B cell (primary cell): Measurements from ENCODE around the gene ZNF22. TPM values are rescaled to one million over a fixed set of nuclear protein-coding genes. Genes with fewer than 3 reads are reported as not detected.

ENCODE experiments used
- ATAC-seq: fragments of 200-7000 bp; cut with Tn5 transposase; one replicate; pipeline ENCODE4 v1.10.0; 2021; ENCODE audit warnings: low read depth, mild to moderate bottlenecking, moderate number of reproducible peaks, moderate library complexity
- CTCF ChIA-PET: fragments of 350-600 bp; sonication (Branson Sonifier 250); formaldehyde crosslinking; loops from one replicate; lab custom pipeline; 2021; ENCODE audit warnings: antibody characterized with exemption, inconsistent platforms; lab: Charles Lee
- POLR2A ChIA-PET: fragments of 350-600 bp; sonication (Branson Sonifier 250); formaldehyde crosslinking; loops from one replicate; lab custom pipeline; 2021; ENCODE audit warnings: antibody characterized with exemption; lab: Charles Lee
- DNase-seq: peaks from one replicate; pipeline ENCODE4 v3.0.0; 2013
- H2AFZ ChIP-seq: 2 replicates; pipeline ENCODE4 v1.6.1; 2012; ENCODE audit warnings: mild to moderate bottlenecking, low read depth, low read length; ENCODE audit not compliant: insufficient read depth, poor library complexity, severe bottlenecking
- H3K27ac ChIP-seq, 2 donors: 1 replicate in 1 of 2; 2 replicates in 1 of 2; pipeline ENCODE4 v1.5.1; 2012 to 2013; ENCODE audit warnings: low read length in 2 of 2, mild to moderate bottlenecking in 2 of 2, moderate library complexity in 1 of 2
- H3K27me3 ChIP-seq, 4 experiments: fragments of 200-600 bp in 1 of 4; sonication (generic) in 1 of 4; replicated peaks in 1 of 4; 1 replicate in 2 of 4; 2 replicates in 2 of 4; pipeline versions ENCODE4 v1.6.1 to v1.7.0; 2013 to 2016; ENCODE audit warnings: low read length in 3 of 4, mild to moderate bottlenecking in 2 of 4, mixed read lengths in 1 of 4, moderate library complexity in 1 of 4; ENCODE audit not compliant: insufficient read depth in 4 of 4, control insufficient read depth in 3 of 4; ENCODE audit errors: control extremely low read depth in 1 of 4
- H3K36me3 ChIP-seq, 2 experiments: replicated peaks in 1 of 2; 1 replicate in 1 of 2; 2 replicates in 1 of 2; pipeline versions ENCODE4 v1.6.1 to v1.7.1; 2013; ENCODE audit warnings: low read length in 1 of 2; ENCODE audit not compliant: insufficient read depth in 2 of 2, control insufficient read depth in 1 of 2; ENCODE audit errors: control extremely low read depth in 1 of 2, extremely low read depth in 1 of 2
- H3K4me1 ChIP-seq, 2 donors: fragments of 200-600 bp in 1 of 2; sonication (generic) in 1 of 2; 1 replicate in 1 of 2; 2 replicates in 1 of 2; pipeline versions ENCODE4 v1.5.1 to v1.6.1; 2013 to 2017; ENCODE audit warnings: low read length in 2 of 2; ENCODE audit not compliant: control insufficient read depth in 2 of 2, insufficient read depth in 2 of 2
- H3K4me2 ChIP-seq: replicated peaks from 2 replicates; pipeline ENCODE3; 2012; ENCODE audit warnings: mild to moderate bottlenecking, low read depth, low read length; ENCODE audit not compliant: poor library complexity, severe bottlenecking
- H3K4me3 ChIP-seq, 5 experiments: fragments of 200-600 bp in 1 of 5; sonication (generic) in 1 of 5; 1 replicate in 3 of 5; 2 replicates in 2 of 5; pipeline versions ENCODE4 v1.5.1 to v1.7.0; 2011 to 2016; ENCODE audit warnings: low read length in 4 of 5, mild to moderate bottlenecking in 4 of 5, low read depth in 2 of 5, control low read depth in 1 of 5, moderate library complexity in 1 of 5; ENCODE audit not compliant: insufficient read depth in 1 of 5; ENCODE audit errors: control extremely low read depth in 1 of 5, extremely low read depth in 1 of 5
- H3K79me2 ChIP-seq: fragments of 200-600 bp; sonication (generic); one replicate; pipeline ENCODE4 v1.6.0; 2016; ENCODE audit warnings: low read length; ENCODE audit not compliant: control insufficient read depth, insufficient read depth
- H3K9ac ChIP-seq: fragments of 200-600 bp; sonication (generic); 2 replicates; pipeline ENCODE4 v1.6.1; 2017; ENCODE audit warnings: mild to moderate bottlenecking, low read length, moderate library complexity
- H3K9me3 ChIP-seq, 3 donors: one replicate each; pipeline versions ENCODE4 v1.6.1 to v1.7.1; 2013; ENCODE audit warnings: low read length in 2 of 3; ENCODE audit not compliant: control insufficient read depth in 2 of 3, insufficient read depth in 1 of 3; ENCODE audit errors: control extremely low read depth in 1 of 3
- H4K20me1 ChIP-seq: 2 replicates; pipeline ENCODE4 v1.6.0; 2012; ENCODE audit warnings: mild to moderate bottlenecking, low read length; ENCODE audit not compliant: insufficient read depth, control insufficient read depth, poor library complexity, severe bottlenecking
- H3K27ac Mint-ChIP-seq: one replicate; pipeline ENCODE4 v1.8.0; 2021; ENCODE audit warnings: mixed read lengths
- H3K27me3 Mint-ChIP-seq: one replicate; pipeline ENCODE4 v1.8.0; 2021; ENCODE audit warnings: mixed read lengths
- H3K4me1 Mint-ChIP-seq: one replicate; pipeline ENCODE4 v1.8.0; 2021; ENCODE audit warnings: mixed read lengths
- H3K4me3 Mint-ChIP-seq: one replicate; pipeline ENCODE4 v1.8.0; 2021; ENCODE audit warnings: mixed read lengths
- H3K9me3 Mint-ChIP-seq: one replicate; pipeline ENCODE4 v1.8.0; 2022; ENCODE audit warnings: mixed read lengths; ENCODE audit not compliant: insufficient read depth
- EZH2 ChIP-seq: IDR thresholded peaks from 2 replicates; pipeline ENCODE4 v1.6.1; 2012; ENCODE audit warnings: borderline replicate concordance, low read depth, mild to moderate bottlenecking, moderate library complexity, low read length; ENCODE audit not compliant: insufficient read depth, poor library complexity, severe bottlenecking
- WGBS: methylation state at CpG from one replicate; pipeline ENCODE4 v1.1.5; 2013; ENCODE audit warnings: missing lambda C conversion rate; ENCODE audit not compliant: insufficient coverage; 5-methylcytosine and 5-hydroxymethylcytosine counted together
- intact Hi-C: fragments of 100-400 bp; cut with micrococcal nuclease; formaldehyde crosslinking; loops from one replicate; pipeline ENCODE4 v1.10.0; 2022
- polyA plus RNA-seq: library from polyadenylated mRNA; depleted of rRNA; stranded (reverse); fragments of >200 nt; gene quantifications from 2 replicates; pipeline ENCODE4 v1.2.3, GENCODE V29; 2012
- total RNA-seq, 2 donors: library from RNA; stranded (reverse); fragments of 120-200 nt in 1 of 2; gene quantifications; 1 replicate in 1 of 2; 2 replicates in 1 of 2; pipeline versions ENCODE4 v1.2.3 to v1.2.4, GENCODE V29; 2013 to 2022
- TF ChIP-seq, protein P1 (sequence below): fragments of 200-600 bp; IDR thresholded peaks from one replicate; pipeline ENCODE4 v1.8.0; 2022; ENCODE audit warnings: antibody characterized with exemption, mild to moderate bottlenecking

Gene ZNF22
- total and polyA plus RNA-seq, 2 donors (not counting 1 experiment from before 2014, with no cell fraction given) = 7.7 to 31.4 TPM

DNA sequence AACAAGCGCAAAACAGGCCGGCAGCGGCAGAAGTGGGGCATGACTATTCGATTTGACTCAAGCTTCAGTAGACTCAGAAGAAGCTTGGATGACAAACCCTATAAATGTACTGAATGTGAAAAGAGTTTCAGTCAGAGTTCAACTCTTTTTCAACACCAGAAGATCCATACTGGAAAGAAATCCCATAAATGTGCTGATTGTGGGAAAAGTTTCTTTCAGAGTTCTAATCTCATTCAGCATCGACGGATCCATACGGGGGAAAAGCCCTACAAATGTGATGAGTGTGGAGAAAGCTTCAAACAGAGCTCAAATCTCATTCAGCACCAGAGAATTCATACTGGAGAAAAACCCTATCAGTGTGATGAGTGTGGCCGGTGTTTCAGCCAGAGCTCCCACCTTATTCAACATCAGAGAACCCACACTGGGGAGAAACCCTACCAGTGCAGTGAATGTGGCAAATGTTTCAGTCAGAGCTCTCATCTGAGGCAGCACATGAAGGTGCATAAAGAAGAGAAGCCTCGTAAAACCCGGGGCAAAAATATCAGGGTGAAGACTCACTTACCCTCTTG, 2.8 kb downstream of the ZNF22 start:
- 80% methylated on average over 5 of the region's 10 CpGs for WGBS
- DNase-seq (peak; percentile 1), ATAC-seq (no peak)
- Histone ChIP-seq H3K27me3 (no peaks in the 10 kb centered on the region), H3K4me1 (peaks cover 13 to 16% of the 10 kb centered on the region in 2 donors), H4K20me1 (peaks cover 5% of the 10 kb centered on the region), H3K9me3 (peaks cover 4 to 10% (median 10%) of the 10 kb centered on the region in 3 donors), H2AFZ (no peak overlapping the region), H3K27ac (no peak overlapping the region), H3K4me3 (no peak overlapping the region), H3K79me2 (peaks cover 17% of the 10 kb centered on the region), H3K36me3 (peaks cover 8 to 19% of the 10 kb centered on the region in 2 experiments), H3K9ac (no peak overlapping the region), H3K4me2 (no peak overlapping the region)
- Mint-ChIP-seq H3K9me3 (no peaks in the 10 kb centered on the region), H3K27me3 (no peaks in the 10 kb centered on the region), H3K27ac (no peak overlapping the region), H3K4me1 (peaks cover 26% of the 10 kb centered on the region), H3K4me3 (no peak overlapping the region)
- intact Hi-C loops = loop anchor here (5.0 to 10.0 kb wide), 3 partner anchors 371 to 1359 kb away; partner anchors contain the start of genes ALOX5, TIMM23 and ZNF32
- POLR2A ChIA-PET = interaction anchor here (1.1 kb wide), 1 partner anchor 40 kb away, joined by 3 read pairs; no protein-coding TSS in a partner anchor
- no peak for TF ChIP-seq EZH2
- TF ChIP-seq, protein P1, sequence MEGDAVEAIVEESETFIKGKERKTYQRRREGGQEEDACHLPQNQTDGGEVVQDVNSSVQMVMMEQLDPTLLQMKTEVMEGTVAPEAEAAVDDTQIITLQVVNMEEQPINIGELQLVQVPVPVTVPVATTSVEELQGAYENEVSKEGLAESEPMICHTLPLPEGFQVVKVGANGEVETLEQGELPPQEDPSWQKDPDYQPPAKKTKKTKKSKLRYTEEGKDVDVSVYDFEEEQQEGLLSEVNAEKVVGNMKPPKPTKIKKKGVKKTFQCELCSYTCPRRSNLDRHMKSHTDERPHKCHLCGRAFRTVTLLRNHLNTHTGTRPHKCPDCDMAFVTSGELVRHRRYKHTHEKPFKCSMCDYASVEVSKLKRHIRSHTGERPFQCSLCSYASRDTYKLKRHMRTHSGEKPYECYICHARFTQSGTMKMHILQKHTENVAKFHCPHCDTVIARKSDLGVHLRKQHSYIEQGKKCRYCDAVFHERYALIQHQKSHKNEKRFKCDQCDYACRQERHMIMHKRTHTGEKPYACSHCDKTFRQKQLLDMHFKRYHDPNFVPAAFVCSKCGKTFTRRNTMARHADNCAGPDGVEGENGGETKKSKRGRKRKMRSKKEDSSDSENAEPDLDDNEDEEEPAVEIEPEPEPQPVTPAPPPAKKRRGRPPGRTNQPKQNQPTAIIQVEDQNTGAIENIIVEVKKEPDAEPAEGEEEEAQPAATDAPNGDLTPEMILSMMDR = no peak
- CTCF ChIA-PET = interaction anchor here (0.9 to 1.3 kb wide), 2 partner anchors 40 to 71 kb away, joined by 3 to 7 read pairs; no protein-coding TSS in a partner anchor

DNA sequence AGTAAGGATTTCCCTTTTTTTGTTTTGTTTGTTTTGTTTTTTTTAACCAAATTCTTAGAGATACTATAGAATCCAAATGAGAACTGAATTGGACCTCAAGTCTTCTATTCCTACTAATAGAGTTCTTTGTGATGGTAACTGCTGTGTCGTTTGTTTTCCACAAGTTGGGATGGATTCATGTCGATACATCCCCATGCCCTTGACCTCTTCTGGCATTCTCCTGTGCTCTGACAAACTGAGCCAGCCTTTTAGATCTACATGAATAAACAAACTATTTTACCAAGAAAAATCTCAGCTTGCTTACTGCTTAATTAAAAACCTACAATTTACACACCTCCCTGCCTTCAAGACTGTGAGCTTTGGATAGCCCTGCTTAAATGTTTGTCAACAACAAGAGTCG, 3.9 kb downstream of the ZNF22 start:
- no peak overlapping the region for H3K9ac ChIP-seq
- peaks cover 5% of the 10 kb centered on the region for H4K20me1 ChIP-seq
- no peak overlapping the region for H3K4me3 Mint-ChIP-seq
- H3K27ac Mint-ChIP-seq = no peak overlapping the region
- no peak overlapping the region for H3K4me2 ChIP-seq
- peaks cover 4 to 10% (median 10%) of the 10 kb centered on the region in 3 donors for H3K9me3 ChIP-seq
- POLR2A ChIA-PET = no interaction called here
- no peaks in the 10 kb centered on the region for H3K9me3 Mint-ChIP-seq
- 100% methylated on average over 2 of the region's 3 CpGs for WGBS
- no peak overlapping the region for H3K27ac ChIP-seq
- H3K27me3 ChIP-seq = no peaks in the 10 kb centered on the region
- H3K4me3 ChIP-seq = no peak overlapping the region
- CTCF ChIA-PET = interaction anchor here (1.2 kb wide), 1 partner anchor 72 kb away, joined by 4 read pairs; no protein-coding TSS in a partner anchor
- H3K79me2 ChIP-seq = peaks cover 17% of the 10 kb centered on the region
- peaks cover 25% of the 10 kb centered on the region for H3K4me1 Mint-ChIP-seq
- H3K4me1 ChIP-seq = peaks cover 15 to 16% of the 10 kb centered on the region in 2 donors
- no peak for ATAC-seq
- no peak overlapping the region for H2AFZ ChIP-seq
- no peak for TF ChIP-seq EZH2
- TF ChIP-seq, protein P1 = no peak
- H3K27me3 Mint-ChIP-seq = no peaks in the 10 kb centered on the region
- H3K36me3 ChIP-seq = peaks cover 8 to 19% of the 10 kb centered on the region in 2 experiments
- intact Hi-C loops = loop anchor here (5.0 to 10.0 kb wide), 3 partner anchors 370 to 1360 kb away; partner anchors contain the start of genes ALOX5, TIMM23 and ZNF32
- no peak for DNase-seq
